GM21723 (cell line): ENCODE measurements around the gene PCDHGA12.

ENCODE experiments used
- ATAC-seq: cut with Tn5 transposase; IDR thresholded peaks from one replicate; pipeline ENCODE4 v1.9.1; 2021; ENCODE audit warnings: mild to moderate bottlenecking, moderate library complexity; ENCODE audit not compliant: unreplicated experiment

Gene PCDHGA12

GRCh38 chr5:141439411-141440141, 9.3 kb downstream of the PCDHGA12 start:
- no peak for ATAC-seq

- ATAC-seq, result no peak
These were observed 10.0 kb downstream of the PCDHGA12 start for GRCh38 chr5:141440341-141440740.

GRCh38 chr5:141441571-141442170, 11.4 kb downstream of the PCDHGA12 start:
- ATAC-seq, result no peak

GRCh38 chr5:141465351-141465750, 35.0 kb downstream of the PCDHGA12 start:
- no peak for ATAC-seq

GRCh38 chr5:141475625-141476131, 45.4 kb downstream of the PCDHGA12 start, which contains the start of gene PCDHGC3:
TSS of gene PCDHGC3 (plus strand) at chr5:141475966. CDS start at chr5:141476117, 151 bp downstream.
- ATAC-seq, result peak; percentile 98

GRCh38 chr5:141476132-141476911, 46.0 kb downstream of the PCDHGA12 start:
- peak; percentile 45 for ATAC-seq

GRCh38 chr5:141477044-141477575, 46.8 kb downstream of the PCDHGA12 start:
- ATAC-seq, result no peak

GRCh38 chr5:141477815-141478214, 47.5 kb downstream of the PCDHGA12 start:
- ATAC-seq, result no peak

GRCh38 chr5:141478321-141478945, 48.1 kb downstream of the PCDHGA12 start:
- ATAC-seq, result no peak

- no peak for ATAC-seq
These were observed 49.5 kb downstream of the PCDHGA12 start for GRCh38 chr5:141479776-141480175.
